Esophagus muscularis mucosa (tissue), 3 donors: ENCODE results near the gene CMPK1.

Source experiments
- POLR2A ChIP-seq: fragments of 450-650 bp; IDR thresholded peaks from one replicate; pipeline ENCODE4 v1.6.1; 2017; ENCODE audit warnings: antibody characterized with exemption, moderate library complexity, mild to moderate bottlenecking, low read depth
- POLR2AphosphoS5 ChIP-seq, 2 donors: sonication (generic); formaldehyde crosslinking; IDR thresholded peaks; one replicate each; pipeline ENCODE4 v1.6.1; 2017; ENCODE audit warnings: antibody characterized with exemption in 2 of 2
- TF ChIP-seq, protein P1 (sequence below), 3 experiments: fragments of 200-600 bp in 2 of 3; fragments of 450-650 bp in 1 of 3; sonication (generic) in 2 of 3; IDR thresholded peaks; one replicate each; pipeline ENCODE4 v1.5.1; 2017 to 2019; ENCODE audit warnings: antibody characterized with exemption in 3 of 3, mild to moderate bottlenecking in 2 of 3, moderate library complexity in 1 of 3

DNA sequence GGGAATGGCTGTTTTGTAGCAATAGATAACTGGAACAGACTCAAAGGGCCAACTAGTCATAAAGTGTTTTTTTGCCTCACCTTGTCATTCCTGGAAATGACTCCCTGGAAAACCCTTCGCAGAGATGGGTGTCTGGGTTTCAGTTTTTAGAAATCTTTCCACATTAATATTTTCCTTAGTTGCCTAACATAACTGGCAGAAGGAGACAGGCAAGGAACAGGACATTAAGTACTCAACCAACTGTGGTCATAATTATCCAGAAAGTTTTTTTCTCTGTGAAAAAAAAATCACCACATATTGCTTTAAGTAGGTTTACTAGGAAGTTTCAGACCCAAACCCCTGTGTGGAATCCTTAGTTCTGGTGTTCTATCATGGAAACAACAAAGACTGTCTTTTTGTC, 3.4 kb upstream of the CMPK1 start:
- TF ChIP-seq, protein P1, sequence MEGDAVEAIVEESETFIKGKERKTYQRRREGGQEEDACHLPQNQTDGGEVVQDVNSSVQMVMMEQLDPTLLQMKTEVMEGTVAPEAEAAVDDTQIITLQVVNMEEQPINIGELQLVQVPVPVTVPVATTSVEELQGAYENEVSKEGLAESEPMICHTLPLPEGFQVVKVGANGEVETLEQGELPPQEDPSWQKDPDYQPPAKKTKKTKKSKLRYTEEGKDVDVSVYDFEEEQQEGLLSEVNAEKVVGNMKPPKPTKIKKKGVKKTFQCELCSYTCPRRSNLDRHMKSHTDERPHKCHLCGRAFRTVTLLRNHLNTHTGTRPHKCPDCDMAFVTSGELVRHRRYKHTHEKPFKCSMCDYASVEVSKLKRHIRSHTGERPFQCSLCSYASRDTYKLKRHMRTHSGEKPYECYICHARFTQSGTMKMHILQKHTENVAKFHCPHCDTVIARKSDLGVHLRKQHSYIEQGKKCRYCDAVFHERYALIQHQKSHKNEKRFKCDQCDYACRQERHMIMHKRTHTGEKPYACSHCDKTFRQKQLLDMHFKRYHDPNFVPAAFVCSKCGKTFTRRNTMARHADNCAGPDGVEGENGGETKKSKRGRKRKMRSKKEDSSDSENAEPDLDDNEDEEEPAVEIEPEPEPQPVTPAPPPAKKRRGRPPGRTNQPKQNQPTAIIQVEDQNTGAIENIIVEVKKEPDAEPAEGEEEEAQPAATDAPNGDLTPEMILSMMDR (IDR thresholded peaks at IDR 0.05) = no peak
- TF ChIP-seq POLR2AphosphoS5 (IDR thresholded peaks at IDR 0.05) (no peak), POLR2A (no peak)
